ENCODE results near the gene WDR27. TPM values are rescaled to one million over a fixed set of nuclear protein-coding genes. Genes with fewer than 3 reads are reported as not detected.

Gene WDR27
- total RNA-seq, 6 donors from 2014 or later: 20.1 to 80.7 (median 40.3) TPM

DNA sequence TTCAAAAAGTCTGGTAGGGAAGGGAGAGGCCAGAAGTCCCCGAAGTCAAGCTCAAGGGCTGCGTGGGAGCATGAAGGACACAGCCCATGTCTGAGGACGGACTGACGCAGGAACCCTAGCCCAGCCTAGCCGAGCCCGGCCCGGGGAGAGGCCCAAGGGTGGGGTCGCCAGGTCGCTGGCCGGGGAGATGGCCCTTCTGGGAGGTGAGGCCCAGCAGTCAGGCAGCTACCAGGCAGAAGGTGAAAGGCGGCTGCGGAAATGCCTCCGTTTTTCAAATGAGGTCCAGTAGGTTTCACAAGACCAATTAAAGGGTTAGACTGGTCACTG lies 44.6 kb downstream of the WDR27 start:
- WGBS, 2 donors: 89 to 94% methylated on average over 13 of the region's 13 CpGs
- Histone ChIP-seq H3K4me3 (no peak overlapping the region), H3K27me3 (no peaks in the 10 kb centered on the region), H3K9me3 (no peaks in the 10 kb centered on the region), H3K36me3 (peaks cover 0 to 51% (median 17%) of the 10 kb centered on the region in 4 donors), H3K27ac (no peak overlapping the region), H3K4me1 (peaks cover 0 to 9% (median 3%) of the 10 kb centered on the region in 4 donors)
- TF ChIP-seq EP300 (IDR thresholded peaks at IDR 0.05) (no peak), POLR2A (IDR thresholded peaks at IDR 0.05) (no peak), CTCF (IDR thresholded peaks at IDR 0.05) (no peak), POLR2AphosphoS5 (IDR thresholded peaks at IDR 0.05) (no peak)
- ATAC-seq (ENCODE audit: low FRiP score in 2 of 2) (no peak), DNase-seq (peak in 1 of 2 donors; percentile 67)

GRCh38 chr6:169656546-169657283 lies 45.1 kb downstream of the WDR27 start:
- WGBS, 2 donors: 93 to 97% methylated on average over 16 to 23 of the region's 23 CpGs
- no peak for ATAC-seq (ENCODE audit: low FRiP score in 2 of 2)
- H3K27me3 ChIP-seq: no peaks in the 10 kb centered on the region
- DNase-seq: peak in 1 of 2 donors; percentile 49
- H3K36me3 ChIP-seq: peaks cover 0 to 46% (median 17%) of the 10 kb centered on the region in 4 donors
- TF ChIP-seq POLR2AphosphoS5 (IDR thresholded peaks at IDR 0.05) (no peak), POLR2A (IDR thresholded peaks at IDR 0.05) (no peak), CTCF (IDR thresholded peaks at IDR 0.05) (no peak), EP300 (IDR thresholded peaks at IDR 0.05) (no peak)
- H3K27ac ChIP-seq: no peak overlapping the region
- H3K9me3 ChIP-seq: no peaks in the 10 kb centered on the region
- H3K4me1 ChIP-seq: peaks cover 0 to 9% (median 3%) of the 10 kb centered on the region in 4 donors
- no peak overlapping the region for H3K4me3 ChIP-seq

- TF ChIP-seq CTCF (IDR thresholded peaks at IDR 0.05) (peak in 2 of 6 experiments; percentile 43 to 45), POLR2AphosphoS5 (IDR thresholded peaks at IDR 0.05) (peak in 1 of 2 donors; percentile 15), POLR2A (IDR thresholded peaks at IDR 0.05) (peak in 1 of 4 donors; percentile 38), EP300 (IDR thresholded peaks at IDR 0.05) (no peak)
- WGBS, 2 donors: 48 to 57% methylated on average over 41 to 46 of the region's 46 CpGs
- peaks cover 0 to 9% (median 3%) of the 10 kb centered on the region in 4 donors for H3K4me1 ChIP-seq
- DNase-seq: peak; percentile 73 to 92
- peaks cover 0 to 28% (median 9%) of the 10 kb centered on the region in 4 donors for H3K36me3 ChIP-seq
- H3K27me3 ChIP-seq: no peaks in the 10 kb centered on the region
- H3K4me3 ChIP-seq: peak overlapping the region; percentile 14 to 58 (median 47)
- no peaks in the 10 kb centered on the region for H3K9me3 ChIP-seq
- H3K27ac ChIP-seq: peak overlapping the region; percentile 53 to 80 (median 67)
- peak; percentile 95 to 96 for ATAC-seq (ENCODE audit: low FRiP score in 2 of 2)
Measured at GRCh38 chr6:169654598-169655391, 47.0 kb downstream of the WDR27 start.

- ATAC-seq (ENCODE audit: low FRiP score in 2 of 2) (no peak), DNase-seq (no peak)
- no peaks in the 10 kb centered on the region for H3K9me3 ChIP-seq
- peak overlapping the region in 1 of 4 donors; percentile 80 for H3K27ac ChIP-seq
- H3K27me3 ChIP-seq: no peaks in the 10 kb centered on the region
- 89 to 94% methylated on average over 6 of the region's 6 CpGs for WGBS, 2 donors
- H3K4me3 ChIP-seq: no peak overlapping the region
- H3K36me3 ChIP-seq: peaks cover 0 to 18% (median 6%) of the 10 kb centered on the region in 4 donors
- H3K4me1 ChIP-seq: peaks cover 0 to 9% (median 3%) of the 10 kb centered on the region in 4 donors
- TF ChIP-seq CTCF (IDR thresholded peaks at IDR 0.05) (no peak), POLR2A (IDR thresholded peaks at IDR 0.05) (no peak), EP300 (IDR thresholded peaks at IDR 0.05) (no peak), POLR2AphosphoS5 (IDR thresholded peaks at IDR 0.05) (no peak)
Measured at GRCh38 chr6:169653691-169654090, 48.1 kb downstream of the WDR27 start.
